H1 (cell line): ENCODE measurements around the gene DDX41. TPM values are rescaled to one million over a fixed set of nuclear protein-coding genes. Genes with fewer than 3 reads are reported as not detected.

Experiments used
- CTCF ChIA-PET: fragments of 300-600 bp; sonication (Branson Sonifier 250); formaldehyde crosslinking; loops from one replicate; lab custom pipeline; 2021; ENCODE audit not compliant: partially characterized antibody; lab: Charles Lee
- POLR2A ChIA-PET: fragments of 300-600 bp; sonication (Branson Sonifier 250); formaldehyde crosslinking; loops from one replicate; lab custom pipeline; 2021; ENCODE audit warnings: inconsistent platforms; ENCODE audit not compliant: partially characterized antibody; lab: Charles Lee
- DNase-seq, 2 experiments: peaks; one replicate each; pipeline versions ENCODE4 v3.0.0 to v3.0.0-alpha.2; 2010 to 2022; ENCODE audit warnings: low spot score in 2 of 2, low read depth in 1 of 2, mixed read lengths in 1 of 2
- FAIRE-seq: peaks from 2 replicates; lab custom pipeline; 2011; peaks lifted over from hg19 to GRCh38; lab: Jason Lieb, UNC
- H2AFZ ChIP-seq: 2 replicates; pipeline ENCODE4 v1.8.1; 2012; ENCODE audit warnings: low read length, inconsistent platforms
- H2AK5ac ChIP-seq: 2 replicates; pipeline ENCODE4 v1.6.1; 2013; ENCODE audit warnings: low read depth, low read length
- H2BK120ac ChIP-seq: replicated peaks from 2 replicates; pipeline ENCODE3; 2013; ENCODE audit warnings: low read depth, low read length, inconsistent platforms
- H2BK12ac ChIP-seq: 2 replicates; pipeline ENCODE4 v1.6.1; 2013; ENCODE audit warnings: low read depth, low read length
- H2BK15ac ChIP-seq: 2 replicates; pipeline ENCODE4 v1.6.1; 2013; ENCODE audit warnings: low read length
- H2BK20ac ChIP-seq: 2 replicates; pipeline ENCODE4 v1.6.1; 2013; ENCODE audit warnings: low read length
- H2BK5ac ChIP-seq: 2 replicates; pipeline ENCODE4 v1.6.1; 2013; ENCODE audit warnings: low read depth, low read length
- H3K14ac ChIP-seq: 2 replicates; pipeline ENCODE4 v1.6.1; 2013; ENCODE audit warnings: inconsistent platforms; ENCODE audit not compliant: insufficient read length
- H3K18ac ChIP-seq: 2 replicates; pipeline ENCODE4 v1.6.1; 2013; ENCODE audit warnings: low read length; ENCODE audit errors: extremely low read depth
- H3K23ac ChIP-seq: 2 replicates; pipeline ENCODE4 v1.6.1; 2013; ENCODE audit warnings: inconsistent platforms; ENCODE audit not compliant: insufficient read length
- H3K23me2 ChIP-seq: 2 replicates; pipeline ENCODE4 v1.6.1; 2013; ENCODE audit warnings: low read depth, low read length
- H3K27ac ChIP-seq: 2 replicates; pipeline ENCODE4 v1.6.1; 2011; ENCODE audit warnings: low read depth, low read length, inconsistent platforms
- H3K27me3 ChIP-seq, 4 experiments: replicated peaks in 1 of 4; 1 replicate in 1 of 4; 2 replicates in 3 of 4; pipeline versions ENCODE4 v1.6.1 to v1.8.1; 2011 to 2013; ENCODE audit warnings: low read length in 3 of 4, mild to moderate bottlenecking in 3 of 4, inconsistent platforms in 2 of 4, mixed read lengths in 2 of 4, moderate library complexity in 1 of 4; ENCODE audit not compliant: control insufficient read depth in 3 of 4, insufficient read depth in 3 of 4; ENCODE audit errors: extremely low read depth in 1 of 4
- H3K36me3 ChIP-seq, 4 experiments: 2 replicates each; pipeline versions ENCODE4 v1.6.1 to v1.8.1; 2011 to 2013; ENCODE audit warnings: mild to moderate bottlenecking in 4 of 4, low read length in 3 of 4, moderate library complexity in 2 of 4, control low read depth in 1 of 4, inconsistent platforms in 1 of 4; ENCODE audit not compliant: insufficient read depth in 4 of 4, control insufficient read depth in 2 of 4
- H3K4ac ChIP-seq: replicated peaks from 2 replicates; pipeline ENCODE3; 2013; ENCODE audit warnings: low read length, low read depth, mixed read lengths, inconsistent platforms; ENCODE audit not compliant: insufficient read length
- H3K4me1 ChIP-seq, 4 experiments: replicated peaks in 1 of 4; 1 replicate in 1 of 4; 2 replicates in 3 of 4; pipeline versions ENCODE4 v1.6.1 to v1.8.1; 2011 to 2013; ENCODE audit warnings: low read length in 3 of 4, inconsistent platforms in 2 of 4, mixed read lengths in 1 of 4; ENCODE audit not compliant: insufficient read depth in 4 of 4, control insufficient read depth in 3 of 4
- H3K4me2 ChIP-seq, 2 experiments: 2 replicates each; pipeline versions ENCODE4 v1.6.1 to v1.8.1; 2011 to 2013; ENCODE audit warnings: low read depth in 2 of 2, low read length in 2 of 2, control low read depth in 1 of 2, inconsistent platforms in 1 of 2, mild to moderate bottlenecking in 1 of 2; ENCODE audit not compliant: insufficient read depth in 1 of 2
- H3K4me3 ChIP-seq, 4 experiments: fragments of 200-600, 300-600 bp in 1 of 4; sonication (generic), shearing (Covaris generic), sonication (Bioruptor Twin) in 1 of 4; 2 replicates each; pipeline versions ENCODE4 v1.5.1 to v1.8.1; 2011 to 2016; ENCODE audit warnings: low read length in 4 of 4, low read depth in 3 of 4, control low read depth in 2 of 4, inconsistent platforms in 2 of 4, mild to moderate bottlenecking in 2 of 4, mixed read lengths in 1 of 4, moderate library complexity in 1 of 4; ENCODE audit not compliant: insufficient read depth in 2 of 4; ENCODE audit errors: extremely low read depth in 1 of 4
- H3K56ac ChIP-seq: replicated peaks from 2 replicates; pipeline ENCODE3; 2013; ENCODE audit warnings: low read depth, mild to moderate bottlenecking, mixed read lengths, low read length, inconsistent platforms; ENCODE audit not compliant: insufficient read length
- H3K79me1 ChIP-seq: 2 replicates; pipeline ENCODE4 v1.6.1; 2013; ENCODE audit warnings: low read depth, low read length, control low read depth
- H3K79me2 ChIP-seq, 2 experiments: 2 replicates each; pipeline versions ENCODE4 v1.6.1 to v1.8.1; 2012 to 2013; ENCODE audit warnings: low read length in 2 of 2, mild to moderate bottlenecking in 2 of 2, inconsistent platforms in 1 of 2; ENCODE audit not compliant: insufficient read depth in 2 of 2, control insufficient read depth in 1 of 2
- H3K9ac ChIP-seq, 4 experiments: replicated peaks in 1 of 4; 1 replicate in 1 of 4; 2 replicates in 3 of 4; pipeline versions ENCODE4 v1.6.1 to v1.8.1; 2011 to 2013; ENCODE audit warnings: low read depth in 3 of 4, low read length in 3 of 4, control low read depth in 2 of 4, mild to moderate bottlenecking in 2 of 4, moderate library complexity in 2 of 4, inconsistent platforms in 1 of 4; ENCODE audit errors: extremely low read depth in 1 of 4
- H3K9me3 ChIP-seq, 2 experiments: 2 replicates each; pipeline versions ENCODE4 v1.6.1 to v1.8.1; 2012 to 2013; ENCODE audit warnings: mild to moderate bottlenecking in 2 of 2, moderate library complexity in 2 of 2, control low read depth in 1 of 2, inconsistent platforms in 1 of 2, low read depth in 1 of 2, low read length in 1 of 2, mixed read lengths in 1 of 2; ENCODE audit not compliant: insufficient read depth in 2 of 2
- H4K20me1 ChIP-seq, 2 experiments: replicated peaks in 1 of 2; 2 replicates each; pipeline versions ENCODE3 to v1.8.1; 2011 to 2013; ENCODE audit warnings: inconsistent platforms in 2 of 2, low read length in 2 of 2, mild to moderate bottlenecking in 1 of 2; ENCODE audit not compliant: insufficient read depth in 2 of 2, control insufficient read depth in 1 of 2
- H4K5ac ChIP-seq: 2 replicates; pipeline ENCODE4 v1.6.1; 2013; ENCODE audit warnings: low read length, low read depth, mixed read lengths, inconsistent platforms; ENCODE audit not compliant: insufficient read length
- H4K8ac ChIP-seq: 2 replicates; pipeline ENCODE4 v1.8.0; 2013; ENCODE audit warnings: mild to moderate bottlenecking, moderate library complexity, low read length, inconsistent platforms; ENCODE audit not compliant: insufficient read depth; ENCODE audit errors: extremely low read depth
- H4K91ac ChIP-seq: replicated peaks from 2 replicates; pipeline ENCODE3; 2013; ENCODE audit warnings: low read length, mixed read lengths, inconsistent platforms; ENCODE audit not compliant: insufficient read length
- CBX5 ChIP-seq: fragments of 300-800, 300-1000 bp; sonication (generic); IDR thresholded peaks from 2 replicates; pipeline ENCODE4 v1.7.1; 2016; ENCODE audit warnings: antibody characterized with exemption, low read length, low read depth
- CBX8 ChIP-seq: fragments of 300-800, 300-1000 bp; sonication (generic); IDR thresholded peaks from 2 replicates; pipeline ENCODE4 v1.7.1; 2016; ENCODE audit warnings: low read depth, low read length, borderline replicate concordance
- CHD1 ChIP-seq: IDR thresholded peaks from 2 replicates; pipeline ENCODE4 v1.6.1; 2012; ENCODE audit warnings: low read depth, low read length, improper control_type of control experiment
- CHD2 ChIP-seq: IDR thresholded peaks from 2 replicates; pipeline ENCODE4 v1.6.1; 2012; ENCODE audit warnings: low read length, improper control_type of control experiment
- HDAC6 ChIP-seq: IDR thresholded peaks from one replicate; pipeline ENCODE4 v1.7.1; 2012; ENCODE audit warnings: low read depth, mild to moderate bottlenecking, inconsistent platforms, low read length, moderate library complexity
- KDM1A ChIP-seq: fragments of 200-600, 300-600 bp; sonication (generic); IDR thresholded peaks from 2 replicates; pipeline ENCODE4 v1.7.1; 2016; ENCODE audit warnings: mild to moderate bottlenecking, low read length, borderline replicate concordance
- POLR2AphosphoS5 ChIP-seq: IDR thresholded peaks from 2 replicates; pipeline ENCODE4 v1.6.1; 2011; ENCODE audit warnings: low read depth, low read length
- RAD21 ChIP-seq, 2 experiments: IDR thresholded peaks in 1 of 2; conservative IDR thresholded peaks in 1 of 2; 2 replicates each; pipeline ENCODE4 v1.6.1; 2011; ENCODE audit warnings: low read depth in 2 of 2, low read length in 2 of 2, improper control_type of control experiment in 1 of 2, inconsistent platforms in 1 of 2, mild to moderate bottlenecking in 1 of 2, moderate library complexity in 1 of 2
- RNF2 ChIP-seq: fragments of 200-900, 300-1000 bp; sonication (generic); IDR thresholded peaks from 2 replicates; pipeline ENCODE4 v1.7.1; 2016; ENCODE audit warnings: borderline replicate concordance, low read depth, mild to moderate bottlenecking, antibody characterized with exemption, low read length; ENCODE audit not compliant: poor library complexity, severe bottlenecking; ENCODE audit errors: missing control alignments
- SP4 ChIP-seq: IDR thresholded peaks from 2 replicates; pipeline ENCODE4 v1.6.1; 2012; ENCODE audit warnings: low read length, inconsistent platforms
- TAF7 ChIP-seq: optimal IDR thresholded peaks from 2 replicates; pipeline ENCODE3; 2011; ENCODE audit warnings: low read depth, mild to moderate bottlenecking, inconsistent platforms, low read length, moderate library complexity, borderline replicate concordance
- YY1 ChIP-seq: IDR thresholded peaks from 2 replicates; pipeline ENCODE4 v1.6.1; 2011; ENCODE audit warnings: low read depth, mild to moderate bottlenecking, low read length
- whole genome bisulfite sequencing, 2 experiments: shearing (Covaris generic) in 1 of 2; methylation state at CpG; one replicate each; pipeline versions ENCODE4 v1.1.6 to v1.1.7; 2013 to 2015; ENCODE audit warnings: low lambda C conversion rate in 2 of 2, mixed read lengths in 2 of 2, inconsistent platforms in 1 of 2, low coverage in 1 of 2, missing lambda C conversion rate in 1 of 2; ENCODE audit not compliant: insufficient replicate concordance in 2 of 2, insufficient coverage in 1 of 2, insufficient read length in 1 of 2; ENCODE audit errors: extremely low coverage in 1 of 2, missing lambda C conversion rate in 1 of 2; 5-methylcytosine and 5-hydroxymethylcytosine counted together
- polyA plus RNA-seq, 7 experiments: library from polyadenylated mRNA; depleted of rRNA in 3 of 7; stranded (reverse) in 5 of 7; unstranded in 2 of 7; fragments of >200 nt in 5 of 7; fragments of 200-250 nt in 2 of 7; gene quantifications; 1 replicate in 5 of 7; 2 replicates in 1 of 7; 4 replicates in 1 of 7; pipeline versions ENCODE4 v1.2.1 to v1.2.3, GENCODE V29; 2011 to 2013; ENCODE audit warnings: missing spikeins in 2 of 7, mixed read lengths in 2 of 7
- total RNA-seq: library from RNA; stranded (reverse); fragmentation: NEBNext Ultra II Directional; extraction: Animal tissue kit (Norgen Biotek cat#: 25700); gene quantifications from 2 replicates; pipeline ENCODE4 v1.2.1, GENCODE V29; 2021
- TF ChIP-seq, protein P1 (sequence below): IDR thresholded peaks from 2 replicates; pipeline ENCODE4 v1.6.1; 2011; ENCODE audit warnings: low read length, improper control_type of control experiment

The DDX41 gene
- total and polyA plus RNA-seq, 2 of the 8 experiments (the other 6 are each of a cell fraction or from before 2014, with no cell fraction given) = 102 to 135 TPM

GRCh38 chr5:177548495-177548894 lies 31.7 kb upstream of the DDX41 start:
- 95% methylated on average over 1 of the region's 1 CpG; no CpG with 5 or more reads in 1 of the 2 experiments for WGBS, 2 experiments
- POLR2A ChIA-PET = no interaction called here
- no peak for TF ChIP-seq YY1
- TF ChIP-seq, protein P1, sequence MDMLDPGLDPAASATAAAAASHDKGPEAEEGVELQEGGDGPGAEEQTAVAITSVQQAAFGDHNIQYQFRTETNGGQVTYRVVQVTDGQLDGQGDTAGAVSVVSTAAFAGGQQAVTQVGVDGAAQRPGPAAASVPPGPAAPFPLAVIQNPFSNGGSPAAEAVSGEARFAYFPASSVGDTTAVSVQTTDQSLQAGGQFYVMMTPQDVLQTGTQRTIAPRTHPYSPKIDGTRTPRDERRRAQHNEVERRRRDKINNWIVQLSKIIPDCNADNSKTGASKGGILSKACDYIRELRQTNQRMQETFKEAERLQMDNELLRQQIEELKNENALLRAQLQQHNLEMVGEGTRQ = no peak
- TF ChIP-seq SP4 = no peak
- TF ChIP-seq TAF7 = no peak
- no peak for TF ChIP-seq CHD2
- no peak for TF ChIP-seq RNF2
- no peak for TF ChIP-seq HDAC6
- no peak for TF ChIP-seq KDM1A
- TF ChIP-seq POLR2AphosphoS5 = no peak
- no peak for TF ChIP-seq RAD21 (IDR thresholded peaks at IDR 0.05 in 1 of 2, conservative IDR thresholded peaks at IDR 0.05 in 1 of 2; ENCODE audit: low read depth in 2 of 2, low read length in 2 of 2)
- TF ChIP-seq CBX5 = no peak
- TF ChIP-seq CHD1 = no peak
- TF ChIP-seq CBX8 = no peak

More at GRCh38 chr5:177548495-177548894, 31.7 kb upstream of the DDX41 start:
- peaks cover 16 to 31% of the 10 kb centered on the region in 2 experiments for H4K20me1 ChIP-seq
- H2BK5ac ChIP-seq = no peak overlapping the region
- H3K36me3 ChIP-seq = peaks cover 0 to 25% (median 6%) of the 10 kb centered on the region in 4 experiments; a peak in 3 of 8 replicates
- H3K4me2 ChIP-seq = no peak overlapping the region
- H3K4me1 ChIP-seq = peaks cover 3 to 5% (median 5%) of the 10 kb centered on the region in 4 experiments; a peak in 6 of 7 replicates
- no peak overlapping the region for H4K5ac ChIP-seq
- no peak overlapping the region for H3K9ac ChIP-seq
- no peak overlapping the region for H4K91ac ChIP-seq
- H3K4ac ChIP-seq = no peak overlapping the region
- H3K79me1 ChIP-seq = peaks cover 14% of the 10 kb centered on the region
- no peak overlapping the region for H3K23ac ChIP-seq
- no peak overlapping the region for H3K56ac ChIP-seq
- H2AFZ ChIP-seq = no peak overlapping the region
- H3K27ac ChIP-seq = no peak overlapping the region
- DNase-seq = no peak
- H2BK12ac ChIP-seq = no peak overlapping the region
- peaks cover under 1% of the 10 kb centered on the region; the same call in 1 of the 2 replicates for H3K23me2 ChIP-seq
- no peak overlapping the region for H3K14ac ChIP-seq
- H4K8ac ChIP-seq = no peak overlapping the region
- no peak overlapping the region for H3K18ac ChIP-seq
- no peak overlapping the region for H2AK5ac ChIP-seq
- no peak overlapping the region for H2BK15ac ChIP-seq
- no peak overlapping the region for H3K4me3 ChIP-seq
- H2BK20ac ChIP-seq = no peak overlapping the region
- H3K79me2 ChIP-seq = peaks cover 3 to 91% of the 10 kb centered on the region in 2 experiments; a peak in 3 of 4 replicates
- H3K27me3 ChIP-seq = no peaks in the 10 kb centered on the region
- H2BK120ac ChIP-seq = no peak overlapping the region
- no peaks in the 10 kb centered on the region for H3K9me3 ChIP-seq
- FAIRE-seq = no peak
- CTCF ChIA-PET = interaction anchor here (0.9 to 1.7 kb wide), 4 partner anchors 9 to 59 kb away, joined by 3 to 8 read pairs (median 3); no protein-coding TSS in a partner anchor
